Hepatocyte (in vitro differentiated cells): ENCODE data around the gene GPAT2.
A peak's percentile ranks its signal among the peaks of the same experiment; 100 is the strongest.
"Not testable (repeated sequence)": the region's sequence is repeated elsewhere in the genome, so short reads cannot be mapped to it uniquely, and the experiment has no call there.

Experiments
- CTCF ChIP-seq: fragments of 200-600 bp; sonication (generic); IDR thresholded peaks from 2 replicates; pipeline ENCODE4 v1.5.1; 2016; ENCODE audit warnings: antibody characterized with exemption, mild to moderate bottlenecking; ENCODE audit not compliant: poor library complexity
- EZH2 ChIP-seq: fragments of 200-600 bp; sonication (generic); IDR thresholded peaks from 2 replicates; pipeline ENCODE4 v1.6.1; 2016; ENCODE audit warnings: antibody characterized with exemption, mild to moderate bottlenecking, borderline replicate concordance
- EZH2phosphoT487 ChIP-seq: fragments of 200-600 bp; sonication (generic); IDR thresholded peaks from one replicate; pipeline ENCODE4 v1.6.1; 2018; ENCODE audit warnings: antibody characterized with exemption, mild to moderate bottlenecking, low read depth, moderate library complexity; ENCODE audit not compliant: unreplicated experiment, severe bottlenecking

- TF ChIP-seq CTCF = peak; percentile 46
- not testable (repeated sequence) for TF ChIP-seq EZH2phosphoT487, EZH2
These were observed 23.6 kb downstream of the GPAT2 start for GRCh38 chr2:96011129-96011455.
